Panc1 (cell line): ENCODE data around the gene SPG21. TPM values are rescaled to one million over a fixed set of nuclear protein-coding genes. Genes with fewer than 3 reads are reported as not detected.

Experiments used
- ATAC-seq: fragments of 200-7000 bp; cut with Tn5 transposase; 2 replicates; pipeline ENCODE4 v1.9.1; 2020; ENCODE audit warnings: mild to moderate bottlenecking, moderate library complexity
- BruUV-seq: library from RNA; stranded (reverse); fragments of 400-500 nt; replicated peaks from 2 replicates; lab custom pipeline; 2021; lab: Mats Ljungman, UMichigan
- CTCF ChIA-PET: fragments of 300-600 bp; sonication (Branson Sonifier 250); formaldehyde crosslinking; loops from one replicate; lab custom pipeline; 2022; ENCODE audit warnings: antibody characterized with exemption; lab: Charles Lee
- POLR2A ChIA-PET: fragments of 300-600 bp; sonication (Branson Sonifier 250); formaldehyde crosslinking; loops from one replicate; lab custom pipeline; 2022; ENCODE audit warnings: antibody characterized with exemption; lab: Charles Lee
- DNase-seq: peaks from one replicate; pipeline ENCODE4 v3.0.0-alpha.2; 2010; ENCODE audit warnings: low read depth, low spot score
- H3K27ac ChIP-seq: 2 replicates; pipeline ENCODE4 v1.5.1; 2011; ENCODE audit warnings: mild to moderate bottlenecking, low read length, inconsistent platforms
- H3K27me3 ChIP-seq: fragments of 200-500 bp; sonication (Bioruptor generic); 2 replicates; pipeline ENCODE4 v1.6.0; 2014; ENCODE audit warnings: low read length, inconsistent platforms; ENCODE audit not compliant: control insufficient read depth, insufficient read depth
- H3K36me3 ChIP-seq: fragments of 200-500 bp; sonication (Bioruptor generic); 2 replicates; pipeline ENCODE4 v1.5.1; 2014; ENCODE audit warnings: inconsistent platforms, mild to moderate bottlenecking, low read length, moderate library complexity; ENCODE audit not compliant: control insufficient read depth, insufficient read depth
- H3K4me1 ChIP-seq: 2 replicates; pipeline ENCODE4 v1.5.1; 2011; ENCODE audit warnings: inconsistent platforms, mild to moderate bottlenecking, low read length, moderate library complexity; ENCODE audit not compliant: control insufficient read depth, insufficient read depth
- H3K4me3 ChIP-seq, 2 experiments: 2 replicates each; pipeline ENCODE4 v1.5.1; 2011 to 2012; ENCODE audit warnings: low read depth in 2 of 2, low read length in 2 of 2, mild to moderate bottlenecking in 2 of 2, inconsistent platforms in 1 of 2, moderate library complexity in 1 of 2
- H3K9me3 ChIP-seq: fragments of 200-500 bp; sonication (Bioruptor generic); 2 replicates; pipeline ENCODE4 v1.5.1; 2014; ENCODE audit warnings: low read depth, mild to moderate bottlenecking, inconsistent platforms, low read length, moderate library complexity; ENCODE audit not compliant: control insufficient read depth, insufficient read depth
- POLR2AphosphoS5 ChIP-seq: IDR thresholded peaks from 2 replicates; pipeline ENCODE4 v1.6.1; 2012; ENCODE audit warnings: mild to moderate bottlenecking, low read depth, low read length, moderate library complexity
- SIN3A ChIP-seq: IDR thresholded peaks from 2 replicates; pipeline ENCODE4 v1.6.1; 2012; ENCODE audit warnings: low read depth, mild to moderate bottlenecking, low read length, moderate library complexity, borderline replicate concordance; ENCODE audit not compliant: insufficient read depth
- TCF7L2 ChIP-seq: IDR thresholded peaks from 2 replicates; pipeline ENCODE4 v1.6.1; 2011; ENCODE audit warnings: mild to moderate bottlenecking, low read depth, low read length, inconsistent platforms
- in situ Hi-C: cut with HindIII; loops from 2 replicates; pipeline ENCODE4 v1.10.0; 2016; ENCODE audit warnings: low sequenced_read_pairs, low pct_unique_long_range_greater_than_20kb
- intact Hi-C: fragments of 100-400 bp; cut with micrococcal nuclease; formaldehyde crosslinking; loops from one replicate; pipeline ENCODE4 v1.10.0; 2022; ENCODE audit not compliant: unreplicated experiment
- total RNA-seq: library from RNA; stranded (reverse); gene quantifications from one replicate; pipeline ENCODE4 v1.2.1, GENCODE V29; 2021; ENCODE audit not compliant: unreplicated experiment
- TF ChIP-seq, protein P1 (sequence below): fragments of 450-650 bp; IDR thresholded peaks from 2 replicates; pipeline ENCODE4 v1.5.1; 2017; ENCODE audit warnings: mild to moderate bottlenecking
- TF ChIP-seq, protein P2 (sequence below), 2 experiments: IDR thresholded peaks; 2 replicates each; pipeline ENCODE4 v1.6.1; 2011 to 2012; ENCODE audit warnings: low read depth in 2 of 2, control low read depth in 1 of 2, low read length in 1 of 2, mild to moderate bottlenecking in 1 of 2, moderate library complexity in 1 of 2; ENCODE audit not compliant: insufficient read depth in 1 of 2

SPG21 gene
- total RNA-seq, 1 experiment from 2014 or later = 124 TPM

DNA sequence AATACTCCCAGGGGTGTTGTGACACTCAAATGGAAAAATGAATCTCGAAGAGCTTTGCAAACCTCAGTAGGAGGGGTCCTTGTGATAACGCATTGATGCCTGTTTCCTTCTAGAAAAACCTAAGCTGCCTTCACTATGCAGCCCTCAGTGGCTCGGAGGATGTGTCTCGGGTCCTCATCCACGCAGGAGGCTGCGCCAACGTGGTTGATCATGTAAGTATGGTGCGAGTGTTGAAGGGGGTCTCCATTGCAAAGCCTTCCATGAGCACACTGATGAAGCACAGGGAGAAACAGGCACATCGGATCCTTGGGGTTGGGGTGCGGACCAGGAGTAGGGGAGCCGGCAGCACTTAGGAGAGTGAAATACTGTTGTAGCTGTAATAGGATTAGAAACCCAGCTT lies 55.7 kb downstream of the SPG21 start:
- Histone ChIP-seq H3K36me3 (no peaks in the 10 kb centered on the region), H3K9me3 (no peaks in the 10 kb centered on the region), H3K27me3 (no peaks in the 10 kb centered on the region), H3K27ac (no peak overlapping the region), H3K4me1 (no peaks in the 10 kb centered on the region), H3K4me3 (no peak overlapping the region)
- ChIA-PET POLR2A (interaction anchor here (0.7 kb wide), 1 partner anchor 14 kb away, joined by 3 read pairs; no protein-coding TSS in a partner anchor), CTCF (no interaction called here)
- DNase-seq = no peak
- TF ChIP-seq TCF7L2 (no peak), POLR2AphosphoS5 (no peak), SIN3A (no peak)
- TF ChIP-seq, protein P1, sequence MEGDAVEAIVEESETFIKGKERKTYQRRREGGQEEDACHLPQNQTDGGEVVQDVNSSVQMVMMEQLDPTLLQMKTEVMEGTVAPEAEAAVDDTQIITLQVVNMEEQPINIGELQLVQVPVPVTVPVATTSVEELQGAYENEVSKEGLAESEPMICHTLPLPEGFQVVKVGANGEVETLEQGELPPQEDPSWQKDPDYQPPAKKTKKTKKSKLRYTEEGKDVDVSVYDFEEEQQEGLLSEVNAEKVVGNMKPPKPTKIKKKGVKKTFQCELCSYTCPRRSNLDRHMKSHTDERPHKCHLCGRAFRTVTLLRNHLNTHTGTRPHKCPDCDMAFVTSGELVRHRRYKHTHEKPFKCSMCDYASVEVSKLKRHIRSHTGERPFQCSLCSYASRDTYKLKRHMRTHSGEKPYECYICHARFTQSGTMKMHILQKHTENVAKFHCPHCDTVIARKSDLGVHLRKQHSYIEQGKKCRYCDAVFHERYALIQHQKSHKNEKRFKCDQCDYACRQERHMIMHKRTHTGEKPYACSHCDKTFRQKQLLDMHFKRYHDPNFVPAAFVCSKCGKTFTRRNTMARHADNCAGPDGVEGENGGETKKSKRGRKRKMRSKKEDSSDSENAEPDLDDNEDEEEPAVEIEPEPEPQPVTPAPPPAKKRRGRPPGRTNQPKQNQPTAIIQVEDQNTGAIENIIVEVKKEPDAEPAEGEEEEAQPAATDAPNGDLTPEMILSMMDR = no peak
- TF ChIP-seq, protein P2, sequence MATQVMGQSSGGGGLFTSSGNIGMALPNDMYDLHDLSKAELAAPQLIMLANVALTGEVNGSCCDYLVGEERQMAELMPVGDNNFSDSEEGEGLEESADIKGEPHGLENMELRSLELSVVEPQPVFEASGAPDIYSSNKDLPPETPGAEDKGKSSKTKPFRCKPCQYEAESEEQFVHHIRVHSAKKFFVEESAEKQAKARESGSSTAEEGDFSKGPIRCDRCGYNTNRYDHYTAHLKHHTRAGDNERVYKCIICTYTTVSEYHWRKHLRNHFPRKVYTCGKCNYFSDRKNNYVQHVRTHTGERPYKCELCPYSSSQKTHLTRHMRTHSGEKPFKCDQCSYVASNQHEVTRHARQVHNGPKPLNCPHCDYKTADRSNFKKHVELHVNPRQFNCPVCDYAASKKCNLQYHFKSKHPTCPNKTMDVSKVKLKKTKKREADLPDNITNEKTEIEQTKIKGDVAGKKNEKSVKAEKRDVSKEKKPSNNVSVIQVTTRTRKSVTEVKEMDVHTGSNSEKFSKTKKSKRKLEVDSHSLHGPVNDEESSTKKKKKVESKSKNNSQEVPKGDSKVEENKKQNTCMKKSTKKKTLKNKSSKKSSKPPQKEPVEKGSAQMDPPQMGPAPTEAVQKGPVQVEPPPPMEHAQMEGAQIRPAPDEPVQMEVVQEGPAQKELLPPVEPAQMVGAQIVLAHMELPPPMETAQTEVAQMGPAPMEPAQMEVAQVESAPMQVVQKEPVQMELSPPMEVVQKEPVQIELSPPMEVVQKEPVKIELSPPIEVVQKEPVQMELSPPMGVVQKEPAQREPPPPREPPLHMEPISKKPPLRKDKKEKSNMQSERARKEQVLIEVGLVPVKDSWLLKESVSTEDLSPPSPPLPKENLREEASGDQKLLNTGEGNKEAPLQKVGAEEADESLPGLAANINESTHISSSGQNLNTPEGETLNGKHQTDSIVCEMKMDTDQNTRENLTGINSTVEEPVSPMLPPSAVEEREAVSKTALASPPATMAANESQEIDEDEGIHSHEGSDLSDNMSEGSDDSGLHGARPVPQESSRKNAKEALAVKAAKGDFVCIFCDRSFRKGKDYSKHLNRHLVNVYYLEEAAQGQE (IDR thresholded peaks at IDR 0.05; ENCODE audit: insufficient read depth in 1 of 2, low read depth in 2 of 2, low read length in 1 of 2) = no peak
- intact Hi-C loops = no loop called here
- no TSS peak for BruUV-seq
- in situ Hi-C loops = no loop called here
- ATAC-seq = no peak

DNA sequence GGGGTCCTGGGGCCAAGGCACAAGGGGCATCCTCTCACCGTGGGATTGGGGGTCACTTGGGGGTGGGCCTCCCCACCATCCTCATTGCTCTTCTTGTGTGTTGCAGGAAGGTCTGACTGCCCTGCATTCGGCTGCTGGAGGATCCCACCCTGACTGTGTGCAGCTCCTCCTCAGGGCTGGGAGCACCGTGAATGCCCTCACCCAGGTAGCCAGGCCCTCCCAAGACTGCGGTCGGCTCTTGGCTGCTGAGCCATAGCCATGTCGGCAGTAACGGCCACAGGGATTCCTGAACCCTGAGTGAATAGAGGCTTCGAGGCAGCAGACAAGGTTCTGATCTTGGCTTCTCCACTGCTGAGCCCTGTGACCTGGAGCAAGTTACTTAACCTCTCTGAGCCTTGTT lies 58.3 kb downstream of the SPG21 start:
- H3K27ac ChIP-seq = no peak overlapping the region
- in situ Hi-C loops (no loop called here), intact Hi-C loops (no loop called here)
- H3K27me3 ChIP-seq = no peaks in the 10 kb centered on the region
- ATAC-seq (no peak), DNase-seq (no peak)
- H3K4me1 ChIP-seq = no peaks in the 10 kb centered on the region
- TF ChIP-seq, protein P1 = no peak
- TF ChIP-seq SIN3A (no peak), TCF7L2 (no peak)
- TF ChIP-seq, protein P2 (IDR thresholded peaks at IDR 0.05; ENCODE audit: insufficient read depth in 1 of 2, low read depth in 2 of 2, low read length in 1 of 2) = no peak
- ChIA-PET POLR2A (interaction anchor here (0.6 kb wide), 1 partner anchor 1412 kb away, joined by 4 read pairs; no protein-coding TSS in a partner anchor), CTCF (no interaction called here)
- H3K4me3 ChIP-seq = no peak overlapping the region
- BruUV-seq = no TSS peak
- no peaks in the 10 kb centered on the region for H3K36me3 ChIP-seq
- H3K9me3 ChIP-seq = no peaks in the 10 kb centered on the region
